H1 (cell line): ENCODE results near the gene SOD2. TPM values are rescaled to one million over a fixed set of nuclear protein-coding genes. Genes with fewer than 3 reads are reported as not detected.

ENCODE experiments used
- CHD1 ChIP-seq: IDR thresholded peaks from 2 replicates; pipeline ENCODE4 v1.6.1; 2012; ENCODE audit warnings: low read depth, low read length, improper control_type of control experiment
- CHD7 ChIP-seq: fragments of 300-600 bp; sonication (generic); IDR thresholded peaks from 2 replicates; pipeline ENCODE4 v1.7.1; 2012; ENCODE audit warnings: low read length, moderate library complexity, mild to moderate bottlenecking, inconsistent platforms; ENCODE audit not compliant: insufficient replicate concordance
- NRF1 ChIP-seq: IDR thresholded peaks from 2 replicates; pipeline ENCODE4 v1.6.1; 2011; ENCODE audit warnings: mild to moderate bottlenecking, low read depth, low read length, improper control_type of control experiment
- RBBP5 ChIP-seq: IDR thresholded peaks from 2 replicates; pipeline ENCODE4 v1.7.1; 2012; ENCODE audit warnings: low read depth, mild to moderate bottlenecking, inconsistent platforms, low read length, moderate library complexity, borderline replicate concordance
- SAP30 ChIP-seq: fragments of 300-600 bp; sonication (generic); IDR thresholded peaks from 2 replicates; pipeline ENCODE4 v1.7.1; 2012; ENCODE audit warnings: low read length, moderate library complexity, mild to moderate bottlenecking, inconsistent platforms; ENCODE audit not compliant: insufficient read depth, insufficient replicate concordance
- SIN3A ChIP-seq, 2 experiments: IDR thresholded peaks in 1 of 2; conservative IDR thresholded peaks in 1 of 2; 2 replicates each; pipeline ENCODE4 v1.6.1; 2011 to 2012; ENCODE audit warnings: low read length in 2 of 2, improper control_type of control experiment in 1 of 2, low read depth in 1 of 2, mild to moderate bottlenecking in 1 of 2
- TAF7 ChIP-seq: optimal IDR thresholded peaks from 2 replicates; pipeline ENCODE3; 2011; ENCODE audit warnings: low read depth, mild to moderate bottlenecking, inconsistent platforms, low read length, moderate library complexity, borderline replicate concordance
- TCF12 ChIP-seq: IDR thresholded peaks from 2 replicates; pipeline ENCODE4 v1.6.1; 2011; ENCODE audit warnings: low read depth, mild to moderate bottlenecking, low read length
- TEAD4 ChIP-seq: IDR thresholded peaks from 2 replicates; pipeline ENCODE4 v1.6.1; 2012; ENCODE audit warnings: low read depth, low read length, inconsistent platforms, mixed read lengths
- polyA plus RNA-seq, 7 experiments: library from polyadenylated mRNA; depleted of rRNA in 3 of 7; stranded (reverse) in 5 of 7; unstranded in 2 of 7; fragments of >200 nt in 5 of 7; fragments of 200-250 nt in 2 of 7; gene quantifications; 1 replicate in 5 of 7; 2 replicates in 1 of 7; 4 replicates in 1 of 7; pipeline versions ENCODE4 v1.2.1 to v1.2.3, GENCODE V29; 2011 to 2013; ENCODE audit warnings: missing spikeins in 2 of 7, mixed read lengths in 2 of 7
- total RNA-seq: library from RNA; stranded (reverse); fragmentation: NEBNext Ultra II Directional; extraction: Animal tissue kit (Norgen Biotek cat#: 25700); gene quantifications from 2 replicates; pipeline ENCODE4 v1.2.1, GENCODE V29; 2021

The SOD2 gene
- total and polyA plus RNA-seq, 2 of the 8 experiments (the other 6 are each of a cell fraction or from before 2014, with no cell fraction given) = 31.1 to 88.7 TPM

- no peak for TF ChIP-seq CHD7
- TF ChIP-seq SAP30 = no peak
- no peak for TF ChIP-seq TCF12
- TF ChIP-seq SIN3A (conservative IDR thresholded peaks at IDR 0.05 in 1 of 2, IDR thresholded peaks at IDR 0.05 in 1 of 2; ENCODE audit: low read depth in 1 of 2, low read length in 2 of 2) = no peak
- TF ChIP-seq RBBP5 = no peak
- no peak for TF ChIP-seq NRF1
- no peak for TF ChIP-seq TEAD4
- TF ChIP-seq CHD1 = no peak
- no peak for TF ChIP-seq TAF7
Observed at GRCh38 chr6:159677506-159678165, 15.4 kb downstream of the SOD2 start (continued).
